HCT116 (cell line): ENCODE measurements around the gene NT5DC3. TPM values are rescaled to one million over a fixed set of nuclear protein-coding genes. Genes with fewer than 3 reads are reported as not detected.

ENCODE experiments used
- ATAC-seq: fragments of 200-7000 bp; cut with Tn5 transposase; 2 replicates; pipeline ENCODE4 v1.9.1; 2020; ENCODE audit warnings: mild to moderate bottlenecking, moderate library complexity
- BruUV-seq: library from RNA; stranded (reverse); fragments of 400-500 nt; replicated peaks from 2 replicates; lab custom pipeline; 2021; lab: Mats Ljungman, UMichigan
- CTCF ChIA-PET: fragments of 300-600 bp; sonication (Branson Sonifier 250); formaldehyde crosslinking; loops from one replicate; lab custom pipeline; 2021; ENCODE audit warnings: antibody characterized with exemption; lab: Charles Lee
- POLR2A ChIA-PET: fragments of 300-600, 350-600 bp; sonication (Branson Sonifier 250); formaldehyde crosslinking; loops from one replicate; lab custom pipeline; 2021; ENCODE audit warnings: antibody characterized with exemption; lab: Charles Lee
- RAD21 ChIA-PET, 2 experiments: fragments of 300-600 bp; sonication (Branson Sonifier 250); formaldehyde crosslinking; loops; one replicate each; lab custom pipeline; 2023; ENCODE audit warnings: low total read pairs in 2 of 2; ENCODE audit not compliant: uncharacterized antibody in 2 of 2, unreplicated experiment in 2 of 2, low non-redundant PET in 1 of 2; lab: Charles Lee
- DNase-seq: peaks from one replicate; pipeline ENCODE4 v3.0.0-alpha.2; 2010; ENCODE audit warnings: low read depth, low spot score
- H2AFZ ChIP-seq: fragments of 200-600 bp; shearing (Covaris generic), sonication (generic); 2 replicates; pipeline ENCODE4 v1.6.1; 2017; ENCODE audit warnings: low read depth, mixed run types, mixed read lengths, antibody characterized with exemption, low read length; ENCODE audit not compliant: poor library complexity, severe bottlenecking
- H3K27ac ChIP-seq: 2 replicates; pipeline ENCODE4 v1.5.1; 2012; ENCODE audit warnings: low read depth, low read length
- H3K27me3 ChIP-seq: fragments of 200-600 bp; sonication (generic); 2 replicates; pipeline ENCODE4 v1.6.1; 2016; ENCODE audit warnings: mixed run types, low read length, mixed read lengths; ENCODE audit not compliant: insufficient read depth
- H3K36me3 ChIP-seq, 2 experiments: fragments of 200-500 bp in 1 of 2; fragments of 200-600 bp in 1 of 2; sonication (Bioruptor generic) in 1 of 2; sonication (generic) in 1 of 2; 2 replicates each; pipeline versions ENCODE4 v1.5.1 to v1.6.1; 2014 to 2016; ENCODE audit warnings: low read length in 2 of 2, inconsistent platforms in 1 of 2, mixed read lengths in 1 of 2, mixed run types in 1 of 2; ENCODE audit not compliant: insufficient read depth in 2 of 2, control insufficient read depth in 1 of 2
- H3K4me1 ChIP-seq, 2 experiments: fragments of 200-600 bp in 1 of 2; sonication (generic) in 1 of 2; 2 replicates each; pipeline versions ENCODE4 v1.5.1 to v1.6.1; 2012 to 2017; ENCODE audit warnings: low read length in 2 of 2, inconsistent platforms in 1 of 2, mild to moderate bottlenecking in 1 of 2, mixed read lengths in 1 of 2, mixed run types in 1 of 2, moderate library complexity in 1 of 2; ENCODE audit not compliant: insufficient read depth in 2 of 2, control insufficient read depth in 1 of 2
- H3K4me2 ChIP-seq: fragments of 200-600 bp; sonication (generic); 2 replicates; pipeline ENCODE4 v1.6.1; 2017; ENCODE audit warnings: mixed run types, low read length, mixed read lengths
- H3K4me3 ChIP-seq, 2 experiments: fragments of 200-600 bp in 1 of 2; sonication (generic) in 1 of 2; replicated peaks in 1 of 2; 2 replicates each; pipeline ENCODE4 v1.5.1; 2011 to 2016; ENCODE audit warnings: low read length in 2 of 2, control low read depth in 1 of 2, low read depth in 1 of 2, mild to moderate bottlenecking in 1 of 2, mixed read lengths in 1 of 2, mixed run types in 1 of 2
- H3K79me2 ChIP-seq: fragments of 200-600 bp; sonication (generic); 2 replicates; pipeline ENCODE4 v1.6.1; 2017; ENCODE audit warnings: mild to moderate bottlenecking, mixed run types, low read length, moderate library complexity, mixed read lengths; ENCODE audit not compliant: insufficient read depth
- H3K9ac ChIP-seq: fragments of 200-600 bp; sonication (generic); 2 replicates; pipeline ENCODE4 v1.6.1; 2016; ENCODE audit warnings: low read length, mixed read lengths
- H3K9me2 ChIP-seq: fragments of 200-600 bp; sonication (generic), shearing (Covaris generic); 2 replicates; pipeline ENCODE4 v1.6.1; 2017; ENCODE audit warnings: mixed run types, mild to moderate bottlenecking, moderate library complexity; ENCODE audit not compliant: insufficient read depth
- H3K9me3 ChIP-seq, 2 experiments: fragments of 200-500 bp in 1 of 2; fragments of 200-600 bp in 1 of 2; sonication (Bioruptor generic) in 1 of 2; sonication (generic) in 1 of 2; 2 replicates each; pipeline ENCODE4 v1.6.1; 2014 to 2017; ENCODE audit warnings: low read length in 2 of 2, mixed read lengths in 2 of 2, inconsistent platforms in 1 of 2, low read depth in 1 of 2, mild to moderate bottlenecking in 1 of 2, mixed run types in 1 of 2, moderate library complexity in 1 of 2; ENCODE audit not compliant: control insufficient read depth in 1 of 2, insufficient read depth in 1 of 2
- H4K20me1 ChIP-seq: fragments of 200-600 bp; sonication (generic), shearing (Covaris generic); 2 replicates; pipeline ENCODE4 v1.6.1; 2017; ENCODE audit warnings: mixed run types, mild to moderate bottlenecking, moderate library complexity; ENCODE audit not compliant: insufficient read depth
- ATF3 ChIP-seq: IDR thresholded peaks from 2 replicates; pipeline ENCODE4 v1.6.1; 2012
- CEBPB ChIP-seq: IDR thresholded peaks from 2 replicates; pipeline ENCODE4 v1.6.1; 2012; ENCODE audit warnings: low read depth
- EGR1 ChIP-seq: IDR thresholded peaks from 2 replicates; pipeline ENCODE4 v1.6.1; 2012; ENCODE audit warnings: low read depth
- EZH2 ChIP-seq: fragments of 200-600 bp; sonication (generic); IDR thresholded peaks from 2 replicates; pipeline ENCODE4 v1.6.1; 2017; ENCODE audit warnings: antibody characterized with exemption, mixed run types
- EZH2phosphoT487 ChIP-seq: fragments of 200-600 bp; IDR thresholded peaks from 2 replicates; pipeline ENCODE4 v1.6.1; 2018; ENCODE audit warnings: antibody characterized with exemption, borderline replicate concordance
- FOSL1 ChIP-seq: IDR thresholded peaks from 2 replicates; pipeline ENCODE4 v1.6.1; 2012; ENCODE audit warnings: low read depth
- POLR2A ChIP-seq: IDR thresholded peaks from 2 replicates; pipeline ENCODE4 v1.7.0; 2011; ENCODE audit warnings: borderline replicate concordance; ENCODE audit not compliant: insufficient read depth, insufficient read length; ENCODE audit errors: extremely low read depth
- POLR2AphosphoS5 ChIP-seq: IDR thresholded peaks from 2 replicates; pipeline ENCODE4 v1.6.1; 2011; ENCODE audit warnings: mild to moderate bottlenecking, low read depth, low read length, moderate library complexity
- RAD21 ChIP-seq: IDR thresholded peaks from 2 replicates; pipeline ENCODE4 v1.6.1; 2012; ENCODE audit warnings: low read depth, mild to moderate bottlenecking
- TCF7L2 ChIP-seq: IDR thresholded peaks from 2 replicates; pipeline ENCODE4 v1.7.0; 2011; ENCODE audit warnings: borderline replicate concordance, inconsistent platforms; ENCODE audit not compliant: insufficient read depth, insufficient read length; ENCODE audit errors: extremely low read depth
- YY1 ChIP-seq: IDR thresholded peaks from 2 replicates; pipeline ENCODE4 v1.6.1; 2011; ENCODE audit warnings: low read length, low read depth, moderate library complexity, mild to moderate bottlenecking; ENCODE audit not compliant: insufficient replicate concordance; ENCODE audit errors: extremely low read depth
- ZFX ChIP-seq: fragments of 450-650 bp; IDR thresholded peaks from 2 replicates; pipeline ENCODE4 v1.6.1; 2017
- ZNF274 ChIP-seq: fragments of 200-500 bp; sonication (Bioruptor generic); IDR thresholded peaks from 2 replicates; pipeline ENCODE4 v1.6.1; 2014; ENCODE audit warnings: mild to moderate bottlenecking, low read depth, low read length, inconsistent platforms
- intact Hi-C: fragments of 100-400 bp; cut with micrococcal nuclease; formaldehyde crosslinking; loops from 2 replicates; pipeline ENCODE4 v1.10.0; 2022
- total RNA-seq: library from RNA; stranded (reverse); gene quantifications from one replicate; pipeline ENCODE4 v1.2.1, GENCODE V29; 2021; ENCODE audit not compliant: unreplicated experiment
- TF ChIP-seq, protein P1 (sequence below): IDR thresholded peaks from 2 replicates; pipeline ENCODE4 v1.6.1; 2012
- TF ChIP-seq, protein P2 (sequence below), 3 experiments: fragments of 200-600 bp in 1 of 3; sonication (generic) in 1 of 3; IDR thresholded peaks in 2 of 3; conservative IDR thresholded peaks in 1 of 3; 2 replicates each; pipeline ENCODE4 v1.5.1; 2012 to 2017; ENCODE audit warnings: low read depth in 2 of 3, low read length in 2 of 3, antibody characterized with exemption in 1 of 3, borderline replicate concordance in 1 of 3, control low read depth in 1 of 3, mild to moderate bottlenecking in 1 of 3, mixed read lengths in 1 of 3, mixed run types in 1 of 3, moderate library complexity in 1 of 3; ENCODE audit not compliant: insufficient read depth in 1 of 3
- TF ChIP-seq, protein P3 (sequence below): IDR thresholded peaks from 2 replicates; pipeline ENCODE4 v1.6.1; 2012; ENCODE audit warnings: low read depth

Gene NT5DC3
- total RNA-seq, 1 experiment from 2014 or later, result 18.7 TPM

DNA sequence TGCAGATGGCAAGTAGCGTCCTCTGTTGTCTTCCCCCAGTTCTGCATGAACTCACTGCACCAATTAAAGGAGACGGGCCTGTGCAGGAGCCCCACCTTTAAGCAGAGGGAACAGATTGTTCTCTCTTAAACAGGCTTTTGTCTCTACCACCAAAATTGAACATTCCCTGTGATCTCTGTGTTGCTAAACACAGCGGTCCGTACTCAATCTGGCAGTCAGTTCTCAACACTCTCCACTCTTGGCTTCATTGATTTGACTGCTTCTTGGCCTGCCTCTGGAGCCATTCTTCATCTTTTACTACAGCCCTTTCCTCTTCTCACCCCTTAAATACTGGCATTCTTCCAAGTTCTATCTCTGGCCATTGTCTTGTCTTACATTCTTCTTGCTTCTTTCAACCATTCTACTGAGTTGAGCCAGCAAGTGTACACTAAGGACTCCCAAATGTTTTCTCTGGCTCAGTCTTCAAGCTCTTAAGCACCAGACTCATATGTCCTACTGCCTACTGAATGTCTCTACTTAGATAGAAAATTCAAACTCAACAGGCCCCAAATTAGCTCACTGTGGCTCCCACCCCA is 8.0 kb upstream of the NT5DC3 start:
- ChIA-PET POLR2A (no interaction called here), CTCF (no interaction called here), RAD21 (no interaction called here)
- no peaks in the 10 kb centered on the region for H3K79me2 ChIP-seq
- no peaks in the 10 kb centered on the region for H3K9me3 ChIP-seq
- no peaks in the 10 kb centered on the region for H3K9me2 ChIP-seq
- BruUV-seq, result no TSS peak
- no peak overlapping the region for H3K27ac ChIP-seq
- TF ChIP-seq ZFX (no peak), POLR2AphosphoS5 (no peak), YY1 (no peak), FOSL1 (no peak), ZNF274 (no peak), EZH2 (no peak), EGR1 (no peak), ATF3 (no peak), EZH2phosphoT487 (no peak)
- H3K9ac ChIP-seq, result no peak overlapping the region
- peaks cover 0 to 4% of the 10 kb centered on the region in 2 experiments; a peak in 1 of 4 replicates for H3K4me1 ChIP-seq
- intact Hi-C loops, result no loop called here
- H3K4me3 ChIP-seq, result no peak overlapping the region
- no peak overlapping the region for H3K4me2 ChIP-seq
- no peaks in the 10 kb centered on the region for H4K20me1 ChIP-seq
- H3K27me3 ChIP-seq, result no peaks in the 10 kb centered on the region
- H3K36me3 ChIP-seq, result no peaks in the 10 kb centered on the region
- DNase-seq, result no peak
- no peak overlapping the region for H2AFZ ChIP-seq
- ATAC-seq, result no peak

DNA sequence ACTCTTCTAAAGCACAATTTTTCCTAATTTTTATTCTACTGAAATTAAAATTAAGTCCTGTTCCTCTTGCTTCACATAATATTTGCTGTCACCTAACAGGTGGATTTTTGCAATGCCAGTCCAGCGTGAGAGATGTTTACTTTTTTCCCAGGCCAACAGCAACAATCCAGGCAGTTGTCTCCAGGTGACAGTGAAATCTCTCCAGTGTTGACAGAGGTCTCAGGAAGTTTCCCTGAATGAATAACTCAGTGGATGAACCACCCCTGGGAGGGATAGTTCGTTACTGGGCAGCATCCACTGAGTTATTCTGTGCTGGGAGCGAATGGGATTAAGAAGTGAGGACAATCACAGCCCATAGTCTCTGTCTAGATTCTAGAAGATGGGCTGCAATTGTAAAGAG is 7.1 kb upstream of the NT5DC3 start:
- TF ChIP-seq TCF7L2, result no peak
- no peak for TF ChIP-seq POLR2A
- TF ChIP-seq, protein P1, sequence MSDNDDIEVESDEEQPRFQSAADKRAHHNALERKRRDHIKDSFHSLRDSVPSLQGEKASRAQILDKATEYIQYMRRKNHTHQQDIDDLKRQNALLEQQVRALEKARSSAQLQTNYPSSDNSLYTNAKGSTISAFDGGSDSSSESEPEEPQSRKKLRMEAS, result no peak
- TF ChIP-seq ZFX, result no peak
- TF ChIP-seq, protein P2, sequence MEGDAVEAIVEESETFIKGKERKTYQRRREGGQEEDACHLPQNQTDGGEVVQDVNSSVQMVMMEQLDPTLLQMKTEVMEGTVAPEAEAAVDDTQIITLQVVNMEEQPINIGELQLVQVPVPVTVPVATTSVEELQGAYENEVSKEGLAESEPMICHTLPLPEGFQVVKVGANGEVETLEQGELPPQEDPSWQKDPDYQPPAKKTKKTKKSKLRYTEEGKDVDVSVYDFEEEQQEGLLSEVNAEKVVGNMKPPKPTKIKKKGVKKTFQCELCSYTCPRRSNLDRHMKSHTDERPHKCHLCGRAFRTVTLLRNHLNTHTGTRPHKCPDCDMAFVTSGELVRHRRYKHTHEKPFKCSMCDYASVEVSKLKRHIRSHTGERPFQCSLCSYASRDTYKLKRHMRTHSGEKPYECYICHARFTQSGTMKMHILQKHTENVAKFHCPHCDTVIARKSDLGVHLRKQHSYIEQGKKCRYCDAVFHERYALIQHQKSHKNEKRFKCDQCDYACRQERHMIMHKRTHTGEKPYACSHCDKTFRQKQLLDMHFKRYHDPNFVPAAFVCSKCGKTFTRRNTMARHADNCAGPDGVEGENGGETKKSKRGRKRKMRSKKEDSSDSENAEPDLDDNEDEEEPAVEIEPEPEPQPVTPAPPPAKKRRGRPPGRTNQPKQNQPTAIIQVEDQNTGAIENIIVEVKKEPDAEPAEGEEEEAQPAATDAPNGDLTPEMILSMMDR (IDR thresholded peaks at IDR 0.05 in 2 of 3, conservative IDR thresholded peaks at IDR 0.05 in 1 of 3; ENCODE audit: borderline replicate concordance in 1 of 3, insufficient read depth in 1 of 3, low read depth in 2 of 3, low read length in 2 of 3), result no peak
- TF ChIP-seq, protein P3, sequence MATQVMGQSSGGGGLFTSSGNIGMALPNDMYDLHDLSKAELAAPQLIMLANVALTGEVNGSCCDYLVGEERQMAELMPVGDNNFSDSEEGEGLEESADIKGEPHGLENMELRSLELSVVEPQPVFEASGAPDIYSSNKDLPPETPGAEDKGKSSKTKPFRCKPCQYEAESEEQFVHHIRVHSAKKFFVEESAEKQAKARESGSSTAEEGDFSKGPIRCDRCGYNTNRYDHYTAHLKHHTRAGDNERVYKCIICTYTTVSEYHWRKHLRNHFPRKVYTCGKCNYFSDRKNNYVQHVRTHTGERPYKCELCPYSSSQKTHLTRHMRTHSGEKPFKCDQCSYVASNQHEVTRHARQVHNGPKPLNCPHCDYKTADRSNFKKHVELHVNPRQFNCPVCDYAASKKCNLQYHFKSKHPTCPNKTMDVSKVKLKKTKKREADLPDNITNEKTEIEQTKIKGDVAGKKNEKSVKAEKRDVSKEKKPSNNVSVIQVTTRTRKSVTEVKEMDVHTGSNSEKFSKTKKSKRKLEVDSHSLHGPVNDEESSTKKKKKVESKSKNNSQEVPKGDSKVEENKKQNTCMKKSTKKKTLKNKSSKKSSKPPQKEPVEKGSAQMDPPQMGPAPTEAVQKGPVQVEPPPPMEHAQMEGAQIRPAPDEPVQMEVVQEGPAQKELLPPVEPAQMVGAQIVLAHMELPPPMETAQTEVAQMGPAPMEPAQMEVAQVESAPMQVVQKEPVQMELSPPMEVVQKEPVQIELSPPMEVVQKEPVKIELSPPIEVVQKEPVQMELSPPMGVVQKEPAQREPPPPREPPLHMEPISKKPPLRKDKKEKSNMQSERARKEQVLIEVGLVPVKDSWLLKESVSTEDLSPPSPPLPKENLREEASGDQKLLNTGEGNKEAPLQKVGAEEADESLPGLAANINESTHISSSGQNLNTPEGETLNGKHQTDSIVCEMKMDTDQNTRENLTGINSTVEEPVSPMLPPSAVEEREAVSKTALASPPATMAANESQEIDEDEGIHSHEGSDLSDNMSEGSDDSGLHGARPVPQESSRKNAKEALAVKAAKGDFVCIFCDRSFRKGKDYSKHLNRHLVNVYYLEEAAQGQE, result no peak
- TF ChIP-seq YY1, result no peak
- TF ChIP-seq CEBPB, result no peak
- no peak for TF ChIP-seq RAD21
- POLR2A ChIA-PET, result no interaction called here
- Histone ChIP-seq H4K20me1 (no peaks in the 10 kb centered on the region), H3K9ac (no peak overlapping the region), H3K4me2 (no peak overlapping the region), H3K79me2 (no peaks in the 10 kb centered on the region), H3K4me1 (peaks cover 0 to 4% of the 10 kb centered on the region in 2 experiments; a peak in 1 of 4 replicates), H3K36me3 (no peaks in the 10 kb centered on the region), H3K4me3 (no peak overlapping the region), H3K27me3 (no peaks in the 10 kb centered on the region), H3K9me3 (no peaks in the 10 kb centered on the region), H3K9me2 (no peaks in the 10 kb centered on the region), H2AFZ (no peak overlapping the region), H3K27ac (no peak overlapping the region)
- intact Hi-C loops, result no loop called here
- CTCF ChIA-PET, result no interaction called here
- no peak for DNase-seq
- ATAC-seq, result no peak
- BruUV-seq, result no TSS peak
- RAD21 ChIA-PET, result no interaction called here
